Thoracic aorta (tissue), 2 donors: ENCODE data around the gene CCK. TPM values are rescaled to one million over a fixed set of nuclear protein-coding genes. Genes with fewer than 3 reads are reported as not detected.

Source experiments
- ATAC-seq: fragments of 150-250 bp; one replicate; pipeline ENCODE4 v1.8.0; 2017; ENCODE audit warnings: low read depth; ENCODE audit not compliant: insufficient number of reproducible peaks, low FRiP score
- DNase-seq: peaks from one replicate; pipeline ENCODE4 v3.0.0-alpha.2; 2020; ENCODE audit warnings: low spot score
- H3K27ac ChIP-seq, 2 donors: fragments of 200-600 bp; sonication (generic); 1 replicate in 1 of 2; 2 replicates in 1 of 2; pipeline ENCODE4 v1.5.1; 2016; ENCODE audit warnings: mild to moderate bottlenecking in 2 of 2, moderate library complexity in 2 of 2
- H3K27me3 ChIP-seq: fragments of 200-600 bp; sonication (generic); replicated peaks from 2 replicates; pipeline ENCODE4 v1.6.0; 2016; ENCODE audit warnings: mild to moderate bottlenecking; ENCODE audit not compliant: insufficient read depth
- H3K36me3 ChIP-seq: fragments of 200-600 bp; sonication (generic); one replicate; pipeline ENCODE4 v1.5.1; 2016
- H3K4me1 ChIP-seq, 2 donors: fragments of 200-600 bp; sonication (generic); 1 replicate in 1 of 2; 2 replicates in 1 of 2; pipeline versions ENCODE4 v1.5.1 to v1.6.0; 2016; ENCODE audit warnings: low read depth in 2 of 2, mild to moderate bottlenecking in 1 of 2; ENCODE audit not compliant: control insufficient read depth in 1 of 2
- H3K4me3 ChIP-seq: fragments of 200-600 bp; sonication (generic); 2 replicates; pipeline ENCODE4 v1.5.1; 2016; ENCODE audit warnings: mild to moderate bottlenecking
- H3K9me3 ChIP-seq: fragments of 200-600 bp; sonication (generic); 2 replicates; pipeline ENCODE4 v1.5.1; 2016
- total RNA-seq, 2 donors: library from RNA; depleted of rRNA; stranded (reverse); fragments of >200 nt; gene quantifications; one replicate each; pipeline versions ENCODE4 v1.1.0 to v1.2.3, GENCODE V29; 2016
- TF ChIP-seq, protein P1 (sequence below): fragments of 200-600 bp; sonication (generic); IDR thresholded peaks from one replicate; pipeline ENCODE4 v1.5.1; 2019; ENCODE audit warnings: antibody characterized with exemption

The CCK gene
- total RNA-seq, 2 donors from 2014 or later: not detected

DNA sequence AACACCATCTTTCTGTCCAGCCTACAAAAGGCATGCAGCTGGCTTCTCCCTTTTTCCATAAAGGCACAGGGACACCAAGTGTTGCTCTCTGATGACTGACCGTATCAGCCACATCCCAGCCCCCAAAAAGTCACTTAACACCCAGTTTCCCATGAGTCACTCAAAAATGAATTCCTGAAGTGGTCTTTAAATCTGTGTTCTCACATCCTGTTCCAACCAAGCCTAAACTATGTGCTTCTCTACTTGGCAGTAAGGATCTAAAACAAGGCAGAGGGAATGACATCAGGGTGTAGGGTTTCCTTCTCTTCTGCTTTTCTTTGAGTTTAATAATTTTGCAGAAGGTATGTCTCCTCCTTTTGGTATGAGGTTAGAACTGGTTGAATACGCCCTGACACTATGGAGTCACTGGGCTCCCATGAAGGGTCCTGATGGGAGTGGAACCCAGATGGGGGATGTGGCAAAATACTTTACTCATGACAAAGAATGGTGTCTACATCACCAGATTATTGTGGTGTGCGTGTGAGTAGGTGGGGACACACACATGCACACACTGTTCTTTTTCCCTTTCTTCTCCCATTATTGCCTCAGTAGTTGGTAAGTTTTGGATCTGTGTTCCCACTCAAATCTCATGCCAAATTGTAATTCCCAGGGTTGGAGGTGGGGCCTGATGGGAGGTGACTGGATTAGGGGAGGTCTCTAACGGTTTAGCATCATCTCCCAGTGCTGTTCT lies 35.6 kb upstream of the CCK start:
- DNase-seq: no peak
- Histone ChIP-seq H3K4me3 (no peak overlapping the region), H3K9me3 (no peaks in the 10 kb centered on the region), H3K4me1 (no peaks in the 10 kb centered on the region), H3K27ac (no peak overlapping the region), H3K36me3 (no peaks in the 10 kb centered on the region), H3K27me3 (no peaks in the 10 kb centered on the region)
- no peak for ATAC-seq
- TF ChIP-seq, protein P1, sequence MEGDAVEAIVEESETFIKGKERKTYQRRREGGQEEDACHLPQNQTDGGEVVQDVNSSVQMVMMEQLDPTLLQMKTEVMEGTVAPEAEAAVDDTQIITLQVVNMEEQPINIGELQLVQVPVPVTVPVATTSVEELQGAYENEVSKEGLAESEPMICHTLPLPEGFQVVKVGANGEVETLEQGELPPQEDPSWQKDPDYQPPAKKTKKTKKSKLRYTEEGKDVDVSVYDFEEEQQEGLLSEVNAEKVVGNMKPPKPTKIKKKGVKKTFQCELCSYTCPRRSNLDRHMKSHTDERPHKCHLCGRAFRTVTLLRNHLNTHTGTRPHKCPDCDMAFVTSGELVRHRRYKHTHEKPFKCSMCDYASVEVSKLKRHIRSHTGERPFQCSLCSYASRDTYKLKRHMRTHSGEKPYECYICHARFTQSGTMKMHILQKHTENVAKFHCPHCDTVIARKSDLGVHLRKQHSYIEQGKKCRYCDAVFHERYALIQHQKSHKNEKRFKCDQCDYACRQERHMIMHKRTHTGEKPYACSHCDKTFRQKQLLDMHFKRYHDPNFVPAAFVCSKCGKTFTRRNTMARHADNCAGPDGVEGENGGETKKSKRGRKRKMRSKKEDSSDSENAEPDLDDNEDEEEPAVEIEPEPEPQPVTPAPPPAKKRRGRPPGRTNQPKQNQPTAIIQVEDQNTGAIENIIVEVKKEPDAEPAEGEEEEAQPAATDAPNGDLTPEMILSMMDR: no peak

DNA sequence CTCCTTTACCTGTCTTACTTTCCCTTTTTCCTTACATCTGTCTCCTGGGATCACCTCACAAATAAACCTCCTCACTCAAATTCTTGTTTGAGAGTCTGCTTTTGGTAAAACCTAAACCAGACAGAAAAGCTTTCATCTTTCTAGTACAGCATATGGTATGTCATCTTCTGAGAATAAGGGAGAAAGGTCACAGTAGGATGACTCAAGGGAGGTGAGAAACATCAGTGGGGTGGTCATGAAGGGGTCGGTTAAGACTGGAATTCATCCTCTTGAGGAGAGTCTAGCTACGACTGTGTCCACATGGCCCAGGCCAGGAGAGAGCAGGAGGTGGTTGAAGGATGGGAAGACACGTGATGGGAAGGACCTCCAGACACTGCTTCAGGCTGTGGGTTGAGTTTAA lies 34.8 kb upstream of the CCK start:
- no peak for DNase-seq
- TF ChIP-seq, protein P1: no peak
- Histone ChIP-seq H3K4me3 (no peak overlapping the region), H3K27ac (no peak overlapping the region), H3K9me3 (no peaks in the 10 kb centered on the region), H3K4me1 (no peaks in the 10 kb centered on the region), H3K27me3 (no peaks in the 10 kb centered on the region), H3K36me3 (no peaks in the 10 kb centered on the region)
- no peak for ATAC-seq

DNA sequence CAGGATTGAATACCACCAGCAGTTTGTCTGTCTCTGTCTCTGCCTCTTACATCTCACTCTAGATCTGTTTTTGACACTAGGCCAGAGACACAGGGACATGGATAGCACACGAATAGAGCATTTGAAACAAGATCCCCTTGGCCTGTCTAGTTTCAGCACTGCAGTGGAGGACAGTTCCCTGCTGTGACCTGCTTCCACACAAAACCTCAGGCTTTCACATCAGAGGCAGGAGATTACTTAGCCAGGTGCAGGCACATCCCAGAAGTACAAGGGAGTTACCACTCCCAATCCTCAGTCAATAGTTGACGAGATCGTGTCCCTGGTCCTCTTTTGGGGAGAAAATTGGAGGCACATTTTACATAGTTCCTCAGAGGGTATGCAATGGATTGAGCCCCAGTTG lies 34.0 kb upstream of the CCK start:
- no peak overlapping the region for H3K4me3 ChIP-seq
- no peaks in the 10 kb centered on the region for H3K27me3 ChIP-seq
- TF ChIP-seq, protein P1: no peak
- no peaks in the 10 kb centered on the region for H3K4me1 ChIP-seq
- no peak for DNase-seq
- no peak overlapping the region for H3K27ac ChIP-seq
- ATAC-seq: no peak
- no peaks in the 10 kb centered on the region for H3K36me3 ChIP-seq
- no peaks in the 10 kb centered on the region for H3K9me3 ChIP-seq

GRCh38 chr3:42298259-42298658 lies 32.3 kb upstream of the CCK start:
- H3K36me3 ChIP-seq: no peaks in the 10 kb centered on the region
- DNase-seq: no peak
- H3K4me1 ChIP-seq: no peaks in the 10 kb centered on the region
- no peak overlapping the region for H3K27ac ChIP-seq
- H3K27me3 ChIP-seq: no peaks in the 10 kb centered on the region
- no peak overlapping the region for H3K4me3 ChIP-seq
- H3K9me3 ChIP-seq: no peaks in the 10 kb centered on the region
- ATAC-seq: no peak
- TF ChIP-seq, protein P1: no peak

GRCh38 chr3:42292009-42292408 lies 26.0 kb upstream of the CCK start:
- ATAC-seq (no peak), DNase-seq (no peak)
- Histone ChIP-seq H3K4me3 (no peak overlapping the region), H3K27ac (no peak overlapping the region), H3K27me3 (no peaks in the 10 kb centered on the region), H3K4me1 (no peaks in the 10 kb centered on the region), H3K36me3 (no peaks in the 10 kb centered on the region), H3K9me3 (no peaks in the 10 kb centered on the region)
- TF ChIP-seq, protein P1: no peak
